GM08714 (cell line): Measurements from ENCODE around the gene UGT1A5.
"Not testable (repeated sequence)": the region's sequence is repeated elsewhere in the genome, so short reads cannot be mapped to it uniquely, and the experiment has no call there.

Experiments used
- H3K4me3 ChIP-seq: fragments of 200-500 bp; sonication (Bioruptor generic); 2 replicates; pipeline ENCODE4 v1.5.1; 2014; ENCODE audit warnings: mild to moderate bottlenecking, low read length, inconsistent platforms
- ZNF274 ChIP-seq: IDR thresholded peaks from 2 replicates; pipeline ENCODE4 v1.6.1; 2012; ENCODE audit warnings: mild to moderate bottlenecking, low read depth, low read length

The UGT1A5 gene

DNA sequence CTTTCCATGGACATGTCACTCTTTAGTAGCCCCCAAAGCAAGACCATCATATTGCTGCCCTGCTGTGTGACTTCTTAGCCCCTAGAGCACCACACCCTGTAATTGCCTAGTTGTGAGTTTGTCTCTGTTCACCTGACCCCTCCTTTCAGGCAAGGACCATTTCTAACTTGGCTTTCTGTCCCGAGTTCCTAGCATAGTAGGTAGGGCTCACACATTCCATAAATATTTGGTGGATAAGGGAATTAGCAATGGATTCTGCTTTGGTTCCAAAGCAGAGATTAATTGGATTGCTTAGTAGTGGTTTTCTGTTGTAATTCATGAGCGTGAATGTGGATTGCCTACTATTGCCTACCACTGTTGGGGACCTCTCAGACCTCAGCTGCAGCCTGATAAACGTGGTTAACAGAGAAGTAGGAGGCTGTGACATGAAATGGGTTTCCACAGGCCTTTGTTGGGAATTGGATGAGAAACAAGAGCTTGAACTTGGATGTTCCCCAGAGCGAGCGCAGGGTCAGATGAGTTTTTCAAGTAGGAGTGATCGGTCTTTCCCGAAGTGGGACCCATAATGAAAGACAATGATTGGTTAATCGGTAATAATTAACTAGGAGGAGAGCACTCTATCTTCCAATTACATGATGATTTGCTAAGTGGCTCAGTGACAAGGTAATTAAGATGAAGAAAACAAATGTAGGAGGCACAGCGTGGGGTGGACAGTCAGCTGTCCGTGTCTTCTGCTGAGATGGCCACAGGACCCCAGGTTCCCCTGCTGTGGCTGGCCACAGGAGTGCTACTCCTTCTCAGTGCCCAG lies 34.0 kb downstream of the UGT1A5 start:
- TF ChIP-seq ZNF274 = no peak
- no peak overlapping the region for H3K4me3 ChIP-seq

DNA sequence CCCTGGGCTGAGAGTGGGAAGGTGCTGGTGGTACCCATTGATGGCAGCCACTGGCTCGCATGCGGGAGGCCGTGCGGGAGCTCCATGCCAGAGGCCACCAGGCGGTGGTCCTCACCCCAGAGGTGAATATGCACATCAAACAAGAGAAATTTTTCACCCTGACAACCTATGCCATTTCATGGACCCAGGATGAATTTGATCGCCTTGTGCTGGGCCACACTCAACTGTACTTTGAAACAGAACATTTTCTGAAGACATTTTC lies 34.5 kb downstream of the UGT1A5 start:
- TF ChIP-seq ZNF274 = no peak
- no peak overlapping the region for H3K4me3 ChIP-seq

DNA sequence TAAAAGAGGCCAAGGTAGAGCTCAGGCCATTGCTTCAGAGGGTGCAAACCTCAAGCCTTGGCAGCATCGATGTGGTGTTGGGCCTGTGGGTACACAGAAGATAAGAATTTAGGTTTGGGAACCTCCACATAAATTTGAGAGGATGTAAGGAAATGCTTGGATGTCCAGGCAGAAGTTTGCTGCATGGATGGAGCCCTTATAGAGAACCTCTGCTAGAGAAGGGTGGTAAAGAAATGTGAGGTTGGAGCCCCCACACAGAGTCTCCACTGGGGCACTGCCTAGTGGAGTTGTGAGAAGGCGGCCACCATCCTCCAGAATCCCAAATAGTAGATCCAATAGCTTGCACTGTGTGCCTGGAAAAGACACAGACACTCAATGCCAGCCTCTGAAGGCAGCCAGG lies 38.0 kb downstream of the UGT1A5 start:
- H3K4me3 ChIP-seq = not testable (repeated sequence)

DNA sequence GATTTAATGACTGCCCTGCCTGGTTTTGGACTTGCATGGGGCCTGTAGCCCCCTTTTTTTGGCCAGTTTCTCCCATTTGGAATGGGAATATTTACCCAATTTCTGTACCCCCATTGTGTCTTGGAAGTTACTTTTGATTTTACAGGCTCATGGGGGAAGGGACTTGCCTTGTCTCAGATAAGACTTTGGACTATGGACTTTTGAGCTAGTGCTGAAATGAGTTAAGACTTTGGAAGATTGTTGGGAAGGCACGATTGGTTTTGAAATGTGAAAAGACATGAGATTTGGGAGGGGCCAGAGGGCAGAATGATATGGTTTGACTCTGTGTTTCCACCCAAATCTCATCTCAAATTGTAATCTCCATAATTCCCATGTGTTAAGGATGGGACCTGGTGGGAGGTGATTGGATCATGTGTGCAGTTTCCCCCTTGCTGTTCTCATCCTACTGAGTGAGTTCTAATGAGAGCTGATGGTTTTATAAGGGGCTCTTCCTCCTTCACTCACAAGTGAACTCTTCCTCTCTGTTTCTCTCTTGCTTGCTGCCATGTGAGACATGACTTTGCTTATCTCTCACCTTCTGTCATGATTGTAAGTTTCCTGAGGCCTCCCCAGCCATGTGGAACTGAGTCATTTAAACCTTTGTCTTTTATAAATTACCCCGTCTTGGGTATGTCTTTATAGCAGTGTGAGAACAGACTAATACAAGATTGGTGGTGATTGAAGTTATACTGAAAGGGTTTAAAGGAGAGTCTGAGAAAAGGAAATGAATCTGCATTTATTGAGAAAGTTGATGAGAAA lies 38.7 kb downstream of the UGT1A5 start:
- not testable (repeated sequence) for H3K4me3 ChIP-seq

DNA sequence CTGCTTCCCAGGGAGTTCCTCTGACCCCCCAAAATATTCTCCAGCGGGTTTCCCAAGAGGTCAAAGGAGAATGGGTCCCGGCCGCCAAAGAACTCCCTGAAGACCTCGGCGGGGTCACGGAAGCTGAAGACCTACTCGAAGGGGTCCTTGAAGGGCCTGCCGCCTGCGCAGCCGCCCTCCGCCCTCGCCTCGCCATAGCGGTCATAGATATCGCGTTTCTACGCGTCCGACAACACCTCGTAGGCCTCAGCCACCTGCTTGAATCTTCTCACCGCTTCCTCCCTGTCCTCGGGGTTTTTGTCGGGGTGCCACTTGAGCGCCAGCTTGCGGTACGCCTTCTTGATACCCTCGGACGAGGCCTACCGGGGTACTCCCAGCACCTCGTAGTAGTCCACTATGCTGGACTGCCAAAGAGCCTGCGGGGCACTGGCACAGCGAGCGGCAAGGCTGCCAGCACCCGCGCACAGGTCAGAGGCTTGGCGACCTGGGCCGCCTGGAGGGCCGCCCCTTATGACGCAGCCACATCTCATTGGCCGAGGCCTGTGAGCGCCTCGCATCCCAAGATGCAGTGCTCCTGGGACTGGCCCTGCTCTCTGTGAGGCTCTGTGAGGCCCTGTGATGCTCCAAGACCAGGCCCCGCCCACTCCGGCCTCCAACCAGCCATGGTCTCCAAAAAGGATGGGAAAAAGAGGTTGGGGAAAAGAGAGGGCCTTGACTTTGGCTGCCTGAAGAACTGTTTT lies 42.3 kb downstream of the UGT1A5 start:
- no peak for TF ChIP-seq ZNF274
- no peak overlapping the region for H3K4me3 ChIP-seq

DNA sequence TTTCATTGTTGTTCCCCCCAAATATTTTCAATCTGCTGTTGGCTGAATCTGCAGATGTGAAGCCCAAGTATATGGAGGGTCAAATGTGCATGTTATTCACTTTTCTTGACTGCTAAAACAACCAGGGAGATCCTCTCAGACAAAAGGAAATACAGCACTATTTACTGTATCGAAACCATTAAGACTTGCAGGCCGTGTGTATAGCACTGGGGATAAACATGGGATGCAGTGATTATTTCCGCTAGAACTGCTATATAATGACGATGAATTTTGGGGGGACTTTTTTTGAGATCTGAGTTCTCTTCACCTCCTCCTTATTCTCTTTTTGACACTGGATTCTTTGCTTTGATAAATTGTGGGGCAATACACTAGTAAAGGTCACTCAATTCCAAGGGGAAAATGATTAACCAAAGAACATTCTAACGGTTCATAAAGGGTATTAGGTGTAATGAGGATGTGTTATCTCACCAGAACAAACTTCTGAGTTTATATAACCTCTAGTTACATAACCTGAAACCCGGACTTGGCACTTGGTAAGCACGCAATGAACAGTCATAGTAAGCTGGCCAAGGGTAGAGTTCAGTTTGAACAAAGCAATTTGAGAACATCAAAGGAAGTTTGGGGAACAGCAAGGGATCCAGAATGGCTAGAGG lies 43.8 kb downstream of the UGT1A5 start:
- no peak for TF ChIP-seq ZNF274

DNA sequence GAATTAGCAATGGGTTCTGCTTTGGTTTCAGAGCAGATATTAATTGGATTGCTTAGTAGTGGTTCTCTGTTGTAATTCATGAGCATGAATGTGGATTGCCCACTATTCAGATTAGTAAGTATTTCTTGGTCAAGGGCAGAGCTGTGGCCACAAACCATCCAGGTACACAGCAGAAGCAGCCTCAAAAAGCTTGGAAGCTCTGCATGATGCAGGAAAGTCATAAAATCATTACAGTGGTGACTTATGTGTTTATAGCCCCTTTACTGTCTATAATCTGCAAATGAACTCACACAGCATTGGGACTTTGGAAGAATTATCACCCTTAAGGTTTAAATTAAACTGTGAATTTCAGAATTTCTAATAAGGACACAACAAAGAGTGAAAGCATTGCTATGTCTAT lies 45.4 kb downstream of the UGT1A5 start:
- no peak for TF ChIP-seq ZNF274
- no peak overlapping the region for H3K4me3 ChIP-seq

More for the DNA sequence above, 43.8 kb downstream of the UGT1A5 start:
- H3K4me3 ChIP-seq = no peak overlapping the region

DNA sequence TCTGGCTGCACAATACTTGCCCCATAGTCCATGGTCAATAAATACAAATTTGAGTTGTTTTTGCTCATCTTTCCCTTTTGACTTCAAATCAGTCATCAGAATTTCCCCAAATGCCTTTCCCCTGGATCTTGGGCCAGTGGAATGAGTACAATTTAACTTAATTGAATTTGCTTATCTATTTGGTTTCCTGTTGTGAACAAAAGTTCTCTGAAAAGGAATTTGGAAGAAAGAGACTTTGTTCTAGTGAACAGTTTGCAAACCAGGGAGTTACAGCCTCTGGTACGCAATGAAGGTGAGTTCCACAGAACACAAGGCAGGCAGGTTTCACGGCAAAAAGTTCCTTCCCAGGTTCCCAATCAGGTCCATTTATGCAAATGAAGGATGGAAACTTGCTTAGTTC lies 46.1 kb downstream of the UGT1A5 start:
- no peak overlapping the region for H3K4me3 ChIP-seq
- TF ChIP-seq ZNF274 = no peak

DNA sequence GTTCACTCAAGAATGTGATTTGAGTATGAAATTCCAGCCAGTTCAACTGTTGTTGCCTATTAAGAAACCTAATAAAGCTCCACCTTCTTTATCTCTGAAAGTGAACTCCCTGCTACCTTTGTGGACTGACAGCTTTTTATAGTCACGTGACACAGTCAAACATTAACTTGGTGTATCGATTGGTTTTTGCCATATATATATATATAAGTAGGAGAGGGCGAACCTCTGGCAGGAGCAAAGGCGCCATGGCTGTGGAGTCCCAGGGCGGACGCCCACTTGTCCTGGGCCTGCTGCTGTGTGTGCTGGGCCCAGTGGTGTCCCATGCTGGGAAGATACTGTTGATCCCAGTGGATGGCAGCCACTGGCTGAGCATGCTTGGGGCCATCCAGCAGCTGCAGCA lies 47.3 kb downstream of the UGT1A5 start, which contains the start of gene UGT1A1:
UGT1A1 (plus strand) TSS at position 228 of the 400 bp plus-strand sequence; CDS start at position 246, 18 bp downstream.
- no peak within 1 kb of the TSS for H3K4me3 ChIP-seq
- TF ChIP-seq ZNF274 = no peak

DNA sequence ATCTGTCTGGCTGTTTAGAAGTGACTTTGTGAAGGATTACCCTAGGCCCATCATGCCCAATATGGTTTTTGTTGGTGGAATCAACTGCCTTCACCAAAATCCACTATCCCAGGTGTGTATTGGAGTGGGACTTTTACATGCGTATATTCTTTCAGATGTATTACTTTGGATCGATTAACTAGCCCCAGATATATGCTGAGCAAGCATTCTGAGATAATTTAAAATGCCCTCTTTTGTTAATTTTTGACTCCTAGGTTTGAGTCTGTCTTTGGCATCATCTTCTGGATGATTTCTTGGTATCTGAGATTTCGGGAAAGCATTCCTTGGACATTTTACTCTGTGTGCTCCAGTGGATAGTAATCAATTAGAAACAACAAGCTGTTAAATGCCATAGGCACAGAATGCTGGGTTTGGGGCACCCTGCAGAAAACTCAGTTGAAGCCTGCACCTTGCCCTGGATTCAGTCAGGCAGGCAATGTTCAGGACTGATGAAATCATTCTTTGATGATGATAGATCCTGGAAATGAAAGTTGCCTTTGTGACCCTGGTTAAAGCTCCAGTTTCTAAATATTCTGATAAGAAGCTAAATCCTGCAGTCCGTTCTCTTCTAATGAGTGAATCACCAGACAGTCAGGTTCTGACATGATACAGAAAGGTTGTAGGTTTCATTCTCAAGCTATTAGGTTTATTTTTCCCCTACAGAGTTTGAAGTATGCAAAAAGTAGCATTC lies 48.5 kb downstream of the UGT1A5 start:
- TF ChIP-seq ZNF274 = no peak
- H3K4me3 ChIP-seq = no peak overlapping the region

DNA sequence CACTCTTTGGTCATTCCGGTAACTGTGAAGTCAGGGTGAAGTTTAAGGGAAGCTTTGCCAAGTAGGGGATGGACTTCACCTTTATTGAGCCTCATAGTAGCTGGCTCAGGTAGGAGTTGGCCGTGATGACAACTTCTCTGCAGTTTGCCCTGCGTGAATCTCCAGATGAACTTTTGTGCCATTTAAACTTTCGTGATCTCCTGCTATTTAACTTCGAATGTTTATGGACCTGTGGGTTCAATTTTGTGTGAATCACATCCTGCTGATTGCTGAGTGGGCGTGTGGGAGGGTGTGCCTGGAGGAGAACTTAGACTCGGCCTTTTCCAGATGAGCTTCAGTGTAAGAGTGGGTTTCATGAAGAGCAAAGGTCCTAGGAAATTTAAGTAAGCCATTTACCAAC lies 51.6 kb downstream of the UGT1A5 start:
- H3K4me3 ChIP-seq = no peak overlapping the region
- no peak for TF ChIP-seq ZNF274

DNA sequence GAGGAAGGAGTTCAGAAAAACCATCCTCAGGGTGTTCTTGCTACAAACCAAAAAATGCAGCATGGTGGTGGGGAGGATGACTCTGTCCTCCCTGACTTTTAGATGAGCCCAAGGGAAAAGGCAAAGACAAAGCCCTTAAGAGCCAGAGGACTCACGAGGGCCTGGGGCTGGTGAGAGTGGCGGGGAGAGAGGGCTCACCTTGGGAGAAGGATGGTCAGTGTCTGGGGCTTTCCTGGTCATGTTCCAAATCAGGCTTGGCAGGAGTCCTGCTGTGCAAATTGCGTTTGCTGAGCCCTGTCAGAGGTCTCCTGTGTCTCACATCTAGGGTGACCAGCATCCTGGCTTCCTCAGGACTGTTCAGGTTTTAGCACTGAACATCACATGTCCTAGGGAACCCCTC lies 52.1 kb downstream of the UGT1A5 start:
- no peak for TF ChIP-seq ZNF274
- H3K4me3 ChIP-seq = no peak overlapping the region

DNA sequence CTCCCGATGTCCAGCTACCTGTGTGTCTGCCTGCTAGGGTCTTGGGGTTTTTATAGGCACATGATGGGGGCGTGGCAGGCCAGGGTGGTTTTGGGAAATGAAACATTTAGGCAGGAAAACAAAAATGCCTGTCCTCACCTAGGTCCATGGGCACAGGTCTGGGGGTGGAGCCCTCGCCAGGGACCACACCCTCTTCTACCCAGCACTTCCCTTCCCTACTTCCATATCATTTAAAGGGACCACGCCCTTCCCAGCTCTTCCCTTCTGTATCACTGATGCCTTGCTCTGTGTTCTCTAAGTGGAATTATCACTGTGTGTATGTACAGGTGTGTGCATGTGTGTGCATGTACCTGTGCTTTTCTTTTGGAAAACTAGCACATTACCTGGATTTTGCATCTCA lies 53.7 kb downstream of the UGT1A5 start:
- no peak for TF ChIP-seq ZNF274
- no peak overlapping the region for H3K4me3 ChIP-seq

DNA sequence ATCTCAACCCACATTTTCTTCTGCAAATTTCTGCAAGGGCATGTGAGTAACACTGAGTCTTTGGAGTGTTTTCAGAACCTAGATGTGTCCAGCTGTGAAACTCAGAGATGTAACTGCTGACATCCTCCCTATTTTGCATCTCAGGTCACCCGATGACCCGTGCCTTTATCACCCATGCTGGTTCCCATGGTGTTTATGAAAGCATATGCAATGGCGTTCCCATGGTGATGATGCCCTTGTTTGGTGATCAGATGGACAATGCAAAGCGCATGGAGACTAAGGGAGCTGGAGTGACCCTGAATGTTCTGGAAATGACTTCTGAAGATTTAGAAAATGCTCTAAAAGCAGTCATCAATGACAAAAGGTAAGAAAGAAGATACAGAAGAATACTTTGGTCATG lies 55.4 kb downstream of the UGT1A5 start:
- no peak for TF ChIP-seq ZNF274
- H3K4me3 ChIP-seq = no peak overlapping the region
